ENCODE measurements around the gene TSC1.

The TSC1 gene

DNA sequence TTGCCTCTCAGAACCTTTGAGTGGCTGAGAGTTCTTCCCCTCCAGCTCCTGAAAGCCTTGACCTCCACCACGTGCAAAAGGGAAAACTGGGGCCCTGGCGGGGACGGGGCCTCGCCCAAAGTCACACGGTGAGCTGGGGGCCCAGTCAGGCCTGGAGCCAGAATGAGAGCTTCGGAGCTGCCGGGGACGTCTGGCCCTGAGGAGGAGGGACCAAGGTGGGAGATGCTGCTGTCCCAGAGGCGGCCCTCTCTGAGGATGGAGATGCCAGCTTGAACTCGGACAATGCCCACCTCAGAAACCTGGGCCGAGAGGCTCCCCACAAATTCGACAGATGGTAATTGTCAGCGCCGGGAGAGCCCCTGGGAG is 67.0 kb downstream of the TSC1 start:
- Histone ChIP-seq H3F3A (ENCODE audit: insufficient read depth) (peaks cover 3% of the 10 kb centered on the region; the same call in 1 of the 2 replicates), H2AFZ (ENCODE audit: low read depth, low read length, severe bottlenecking) (peak overlapping the region; percentile 100), H3K79me2 (ENCODE audit: insufficient read depth, low read length) (no peaks in the 10 kb centered on the region), H3K9me3 (ENCODE audit: insufficient read depth, low read length) (no peaks in the 10 kb centered on the region), H3K9ac (ENCODE audit: low read length) (no peak overlapping the region; the same call in 1 of the 2 replicates), H4K20me1 (ENCODE audit: low read depth, low read length) (no peaks in the 10 kb centered on the region), H3K4me3 (ENCODE audit: insufficient read depth, low read length, poor library complexity, severe bottlenecking) (peak overlapping the region; percentile 100), H3K36me3 (ENCODE audit: low read length) (no peaks in the 10 kb centered on the region), H3K27ac (ENCODE audit: low read depth, low read length) (no peak overlapping the region), H3K4me2 (ENCODE audit: low read depth, low read length, poor library complexity, severe bottlenecking) (peak overlapping the region; percentile 100), H3K9me2 (replicated peaks; ENCODE audit: insufficient read depth, low read length) (no peaks in the 10 kb centered on the region), H3K27me3 (ENCODE audit: low read length) (no peaks in the 10 kb centered on the region; the same call in 1 of the 2 replicates)
- TF ChIP-seq EZH2phosphoT487 (conservative IDR thresholded peaks at IDR 0.05; ENCODE audit: low read length) = no peak
- TF ChIP-seq, protein P1, sequence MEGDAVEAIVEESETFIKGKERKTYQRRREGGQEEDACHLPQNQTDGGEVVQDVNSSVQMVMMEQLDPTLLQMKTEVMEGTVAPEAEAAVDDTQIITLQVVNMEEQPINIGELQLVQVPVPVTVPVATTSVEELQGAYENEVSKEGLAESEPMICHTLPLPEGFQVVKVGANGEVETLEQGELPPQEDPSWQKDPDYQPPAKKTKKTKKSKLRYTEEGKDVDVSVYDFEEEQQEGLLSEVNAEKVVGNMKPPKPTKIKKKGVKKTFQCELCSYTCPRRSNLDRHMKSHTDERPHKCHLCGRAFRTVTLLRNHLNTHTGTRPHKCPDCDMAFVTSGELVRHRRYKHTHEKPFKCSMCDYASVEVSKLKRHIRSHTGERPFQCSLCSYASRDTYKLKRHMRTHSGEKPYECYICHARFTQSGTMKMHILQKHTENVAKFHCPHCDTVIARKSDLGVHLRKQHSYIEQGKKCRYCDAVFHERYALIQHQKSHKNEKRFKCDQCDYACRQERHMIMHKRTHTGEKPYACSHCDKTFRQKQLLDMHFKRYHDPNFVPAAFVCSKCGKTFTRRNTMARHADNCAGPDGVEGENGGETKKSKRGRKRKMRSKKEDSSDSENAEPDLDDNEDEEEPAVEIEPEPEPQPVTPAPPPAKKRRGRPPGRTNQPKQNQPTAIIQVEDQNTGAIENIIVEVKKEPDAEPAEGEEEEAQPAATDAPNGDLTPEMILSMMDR (IDR thresholded peaks at IDR 0.05; ENCODE audit: insufficient read depth, low read length, poor library complexity, severe bottlenecking) = no peak

DNA sequence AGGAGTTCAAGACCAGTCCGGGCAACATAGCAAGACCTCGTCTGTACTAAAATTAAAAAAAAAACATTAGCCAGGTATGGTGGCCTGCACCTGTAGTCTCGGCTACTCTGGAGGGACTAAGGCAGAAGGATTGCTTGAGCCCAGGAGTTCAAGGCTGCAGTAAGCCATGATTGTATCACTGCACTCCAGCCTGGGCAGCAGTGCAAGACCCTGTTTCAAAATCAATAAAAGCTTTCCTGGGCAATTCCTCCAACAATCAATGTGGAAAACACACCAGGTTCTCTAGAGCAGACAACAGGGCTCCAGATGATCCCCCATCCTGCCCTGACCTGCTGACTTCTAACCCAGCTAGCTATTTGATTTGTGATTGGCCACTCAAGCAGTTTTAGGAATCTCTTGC is 67.6 kb downstream of the TSC1 start:
- no peaks in the 10 kb centered on the region for H3K36me3 ChIP-seq (ENCODE audit: low read length)
- no peak overlapping the region for H3K9ac ChIP-seq (ENCODE audit: low read length)
- no peak overlapping the region for H3K4me2 ChIP-seq (ENCODE audit: low read depth, low read length, poor library complexity, severe bottlenecking)
- no peak overlapping the region for H2AFZ ChIP-seq (ENCODE audit: low read depth, low read length, severe bottlenecking)
- no peaks in the 10 kb centered on the region; the same call in 1 of the 2 replicates for H3K27me3 ChIP-seq (ENCODE audit: low read length)
- H3K9me3 ChIP-seq (ENCODE audit: insufficient read depth, low read length) = no peaks in the 10 kb centered on the region
- H3K4me3 ChIP-seq (ENCODE audit: insufficient read depth, low read length, poor library complexity, severe bottlenecking) = no peak overlapping the region
- TF ChIP-seq, protein P1 (IDR thresholded peaks at IDR 0.05; ENCODE audit: insufficient read depth, low read length, poor library complexity, severe bottlenecking) = no peak
- no peak for TF ChIP-seq EZH2phosphoT487 (conservative IDR thresholded peaks at IDR 0.05; ENCODE audit: low read length)
- H3F3A ChIP-seq (ENCODE audit: insufficient read depth) = peaks cover 3% of the 10 kb centered on the region; the same call in 1 of the 2 replicates
- H4K20me1 ChIP-seq (ENCODE audit: low read depth, low read length) = no peaks in the 10 kb centered on the region
- no peaks in the 10 kb centered on the region for H3K9me2 ChIP-seq (replicated peaks; ENCODE audit: insufficient read depth, low read length)
- H3K27ac ChIP-seq (ENCODE audit: low read depth, low read length) = no peak overlapping the region
- no peaks in the 10 kb centered on the region for H3K79me2 ChIP-seq (ENCODE audit: insufficient read depth, low read length)

DNA sequence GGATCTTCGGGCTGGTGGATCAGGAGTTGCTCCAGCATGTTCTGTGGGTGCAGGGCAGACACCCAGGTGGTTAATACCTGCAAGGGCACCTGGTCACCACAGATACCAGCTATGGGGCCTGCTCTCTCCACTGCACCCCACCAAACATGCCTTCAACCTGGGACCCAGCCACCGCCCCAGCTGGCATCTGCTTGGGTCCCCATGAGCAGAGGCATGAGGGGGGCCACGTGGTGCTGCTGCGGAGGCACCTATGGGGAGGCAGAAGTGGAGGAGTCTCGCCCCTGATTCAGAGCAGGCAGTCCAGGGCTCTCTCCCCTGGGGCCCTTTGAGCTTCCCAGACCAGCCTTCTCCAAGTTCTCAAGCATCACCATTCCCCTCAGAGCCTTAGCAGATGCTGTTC is 69.3 kb downstream of the TSC1 start:
- Histone ChIP-seq H3K4me2 (ENCODE audit: low read depth, low read length, poor library complexity, severe bottlenecking) (no peak overlapping the region), H3K27me3 (ENCODE audit: low read length) (no peaks in the 10 kb centered on the region; the same call in 1 of the 2 replicates), H3F3A (ENCODE audit: insufficient read depth) (peaks cover 3% of the 10 kb centered on the region; the same call in 1 of the 2 replicates), H4K20me1 (ENCODE audit: low read depth, low read length) (no peaks in the 10 kb centered on the region), H3K79me2 (ENCODE audit: insufficient read depth, low read length) (no peaks in the 10 kb centered on the region), H3K36me3 (ENCODE audit: low read length) (no peaks in the 10 kb centered on the region), H3K9me3 (ENCODE audit: insufficient read depth, low read length) (no peaks in the 10 kb centered on the region), H3K9me2 (replicated peaks; ENCODE audit: insufficient read depth, low read length) (no peaks in the 10 kb centered on the region), H2AFZ (ENCODE audit: low read depth, low read length, severe bottlenecking) (no peak overlapping the region), H3K27ac (ENCODE audit: low read depth, low read length) (no peak overlapping the region), H3K9ac (ENCODE audit: low read length) (no peak overlapping the region), H3K4me3 (ENCODE audit: insufficient read depth, low read length, poor library complexity, severe bottlenecking) (no peak overlapping the region)
- no peak for TF ChIP-seq EZH2phosphoT487 (conservative IDR thresholded peaks at IDR 0.05; ENCODE audit: low read length)
- TF ChIP-seq, protein P1 (IDR thresholded peaks at IDR 0.05; ENCODE audit: insufficient read depth, low read length, poor library complexity, severe bottlenecking) = no peak
